BLaER1 treated with 17β-estradiol and CSF1 and Interleukin-3, amounts not matched to agents 10 nM and 100 nM (cell line): ENCODE results near the gene PVALB.

Source experiments
- H3K27ac ChIP-seq, 11 experiments: shearing (Covaris generic); formaldehyde crosslinking; 2 replicates each; pipeline ENCODE4 v1.8.1; 2022
- H3K27me3 ChIP-seq, 11 experiments: shearing (Covaris generic); formaldehyde crosslinking; 2 replicates each; pipeline ENCODE4 v1.8.1; 2022
- H3K36me3 ChIP-seq, 11 experiments: shearing (Covaris generic); formaldehyde crosslinking; 2 replicates each; pipeline ENCODE4 v1.8.1; 2022
- H3K4me1 ChIP-seq, 10 experiments: shearing (Covaris generic); formaldehyde crosslinking; 2 replicates each; pipeline ENCODE4 v1.8.1; 2022
- H3K4me2 ChIP-seq, 11 experiments: shearing (Covaris generic); formaldehyde crosslinking; 2 replicates each; pipeline ENCODE4 v1.8.1; 2022
- H3K4me3 ChIP-seq, 10 experiments: shearing (Covaris generic); formaldehyde crosslinking; 2 replicates each; pipeline ENCODE4 v1.8.1; 2022
- H3K9ac ChIP-seq, 11 experiments: shearing (Covaris generic); formaldehyde crosslinking; 2 replicates each; pipeline ENCODE4 v1.8.1; 2022
- H3K9me3 ChIP-seq, 11 experiments: shearing (Covaris generic); formaldehyde crosslinking; replicated peaks in 1 of 11; 2 replicates each; pipeline ENCODE4 v1.8.1; 2022
- H4K20me1 ChIP-seq, 11 experiments: shearing (Covaris generic); formaldehyde crosslinking; 2 replicates each; pipeline ENCODE4 v1.8.1; 2022
- Cebpa-rat ChIP-seq, 11 experiments: shearing (Covaris generic); IDR thresholded peaks; 2 replicates each; pipeline ENCODE4 v1.8.1; 2022

PVALB gene

GRCh38 chr22:36860821-36861659 lies 44.2 kb upstream of the PVALB start, which contains the start of gene NCF4:
NCF4 (plus strand) TSS chr22:36861006; CDS start chr22:36861172, 166 bp downstream.
- H3K4me2 ChIP-seq, result peak within 1 kb of the TSS; percentile 88 to 99 (median 98)

GRCh38 chr22:36860438-36860820 lies 43.6 kb upstream of the PVALB start:
- H4K20me1 ChIP-seq, result peaks cover 0 to 22% (median 8%) of the 10 kb centered on the region in 11 experiments; a peak in 11 of 22 replicates
- peak overlapping the region; percentile 56 to 99 (median 96) for H3K4me2 ChIP-seq
- TF ChIP-seq Cebpa-rat (IDR thresholded peaks at IDR 0.05), result no peak
- no peaks in the 10 kb centered on the region for H3K27me3 ChIP-seq
- peaks cover 80 to 98% (median 96%) of the 10 kb centered on the region in 10 experiments for H3K4me1 ChIP-seq
- H3K27ac ChIP-seq, result peak overlapping the region; percentile 93 to 99 (median 95); a peak in 21 of 22 replicates
- H3K9me3 ChIP-seq, result no peaks in the 10 kb centered on the region
- H3K9ac ChIP-seq, result peak overlapping the region in 10 of 11 experiments; percentile 37 to 90 (median 88); a peak in 19 of 22 replicates
- no peak overlapping the region; a peak in 2 of 20 replicates for H3K4me3 ChIP-seq
- H3K36me3 ChIP-seq, result peaks cover 0 to 11% (median 0%) of the 10 kb centered on the region in 11 experiments; a peak in 6 of 22 replicates

More at GRCh38 chr22:36860821-36861659, 44.2 kb upstream of the PVALB start, which contains the start of gene NCF4:
- no peaks in the 10 kb centered on the region for H3K27me3 ChIP-seq
- H3K36me3 ChIP-seq, result peaks cover 3 to 17% (median 4%) of the 10 kb centered on the region in 11 experiments; a peak in 20 of 22 replicates
- peaks cover 82 to 98% (median 96%) of the 10 kb centered on the region in 10 experiments for H3K4me1 ChIP-seq
- peak in 6 of 11 experiments; percentile 37 to 86 (median 68); a peak in 6 of 22 replicates for TF ChIP-seq Cebpa-rat (IDR thresholded peaks at IDR 0.05)
- peak within 1 kb of the TSS; percentile 49 to 74 (median 63) for H3K4me3 ChIP-seq
- peak within 1 kb of the TSS; percentile 86 to 90 (median 88) for H3K9ac ChIP-seq
- H4K20me1 ChIP-seq, result peaks cover 0 to 28% (median 12%) of the 10 kb centered on the region in 11 experiments; a peak in 12 of 22 replicates
- H3K27ac ChIP-seq, result peak within 1 kb of the TSS; percentile 93 to 99 (median 95)
- H3K9me3 ChIP-seq, result no peaks in the 10 kb centered on the region

GRCh38 chr22:36860017-36860416 lies 43.2 kb upstream of the PVALB start:
- H3K4me3 ChIP-seq, result no peak overlapping the region; a peak in 1 of 20 replicates
- H4K20me1 ChIP-seq, result peaks cover 0 to 17% (median 4%) of the 10 kb centered on the region in 11 experiments; a peak in 11 of 22 replicates
- peaks cover 75 to 98% (median 94%) of the 10 kb centered on the region in 10 experiments for H3K4me1 ChIP-seq
- H3K9me3 ChIP-seq, result no peaks in the 10 kb centered on the region
- peak overlapping the region; percentile 56 to 99 (median 96) for H3K4me2 ChIP-seq
- TF ChIP-seq Cebpa-rat (IDR thresholded peaks at IDR 0.05), result no peak
- peaks cover 0 to 8% (median 0%) of the 10 kb centered on the region in 11 experiments; a peak in 3 of 22 replicates for H3K36me3 ChIP-seq
- peak overlapping the region; percentile 93 to 99 (median 95); a peak in 21 of 22 replicates for H3K27ac ChIP-seq
- H3K27me3 ChIP-seq, result no peaks in the 10 kb centered on the region
- peak overlapping the region in 10 of 11 experiments; percentile 37 to 90 (median 88); a peak in 19 of 22 replicates for H3K9ac ChIP-seq

GRCh38 chr22:36858966-36859365 lies 42.1 kb upstream of the PVALB start:
- no peaks in the 10 kb centered on the region for H3K9me3 ChIP-seq
- H3K4me2 ChIP-seq, result peak overlapping the region; percentile 56 to 99 (median 96); a peak in 20 of 22 replicates
- peaks cover 0 to 5% (median 0%) of the 10 kb centered on the region in 11 experiments; a peak in 1 of 22 replicates for H3K36me3 ChIP-seq
- peak overlapping the region in 8 of 11 experiments; percentile 93 to 99 (median 96); a peak in 12 of 22 replicates for H3K27ac ChIP-seq
- H3K4me3 ChIP-seq, result no peak overlapping the region
- no peak for TF ChIP-seq Cebpa-rat (IDR thresholded peaks at IDR 0.05)
- no peaks in the 10 kb centered on the region for H3K27me3 ChIP-seq
- 0 out of 22 replicates have a peak overlapping the region, but pooled peaks of 1 of the 11 experiments have one; percentile 89 for H3K9ac ChIP-seq
- H3K4me1 ChIP-seq, result peaks cover 67 to 98% (median 94%) of the 10 kb centered on the region in 10 experiments
- H4K20me1 ChIP-seq, result peaks cover 0 to 7% (median 0%) of the 10 kb centered on the region in 11 experiments; a peak in 5 of 22 replicates

- Histone ChIP-seq H3K9ac (no peak overlapping the region), H3K4me1 (peaks cover 67 to 97% (median 93%) of the 10 kb centered on the region in 10 experiments), H3K9me3 (no peaks in the 10 kb centered on the region)
These were observed 41.3 kb upstream of the PVALB start for GRCh38 chr22:36858156-36858555.

GRCh38 chr22:36856792-36857135 lies 39.9 kb upstream of the PVALB start:
- Histone ChIP-seq H3K36me3 (no peaks in the 10 kb centered on the region), H3K4me3 (no peak overlapping the region), H3K9me3 (peaks cover 0 to 4% (median 0%) of the 10 kb centered on the region in 11 experiments; a peak in 1 of 22 replicates), H3K27me3 (no peaks in the 10 kb centered on the region), H3K27ac (no peak overlapping the region), H3K9ac (0 out of 22 replicates have a peak overlapping the region, but pooled peaks of 1 of the 11 experiments have one; percentile 12), H4K20me1 (no peaks in the 10 kb centered on the region), H3K4me1 (peaks cover 56 to 97% (median 93%) of the 10 kb centered on the region in 10 experiments), H3K4me2 (peak overlapping the region; percentile 14 to 72 (median 58))
- TF ChIP-seq Cebpa-rat (IDR thresholded peaks at IDR 0.05), result no peak

More at GRCh38 chr22:36858156-36858555, 41.3 kb upstream of the PVALB start:
- TF ChIP-seq Cebpa-rat (IDR thresholded peaks at IDR 0.05), result no peak
- no peaks in the 10 kb centered on the region for H3K36me3 ChIP-seq
- peak overlapping the region in 8 of 11 experiments; percentile 4 to 99 (median 40); a peak in 6 of 22 replicates for H3K4me2 ChIP-seq
- H3K4me3 ChIP-seq, result no peak overlapping the region
- H4K20me1 ChIP-seq, result no peaks in the 10 kb centered on the region
- H3K27ac ChIP-seq, result no peak overlapping the region
- H3K27me3 ChIP-seq, result no peaks in the 10 kb centered on the region

GRCh38 chr22:36856121-36856791 lies 39.4 kb upstream of the PVALB start:
- no peak overlapping the region for H3K4me3 ChIP-seq
- H3K9me3 ChIP-seq, result peaks cover 0 to 4% (median 0%) of the 10 kb centered on the region in 11 experiments; a peak in 1 of 22 replicates
- H4K20me1 ChIP-seq, result no peaks in the 10 kb centered on the region
- H3K27ac ChIP-seq, result peak overlapping the region in 4 of 11 experiments; percentile 27 to 36 (median 33); a peak in 5 of 22 replicates
- TF ChIP-seq Cebpa-rat (IDR thresholded peaks at IDR 0.05), result no peak
- no peaks in the 10 kb centered on the region for H3K36me3 ChIP-seq
- no peaks in the 10 kb centered on the region for H3K27me3 ChIP-seq
- H3K4me1 ChIP-seq, result peaks cover 51 to 97% (median 92%) of the 10 kb centered on the region in 10 experiments
- H3K9ac ChIP-seq, result peak overlapping the region in 7 of 11 experiments; percentile 6 to 40 (median 32); a peak in 6 of 22 replicates
- peak overlapping the region; percentile 35 to 88 (median 61) for H3K4me2 ChIP-seq

- H3K27ac ChIP-seq, result no peak overlapping the region
- no peak for TF ChIP-seq Cebpa-rat (IDR thresholded peaks at IDR 0.05)
- no peak overlapping the region for H3K4me3 ChIP-seq
- H3K9me3 ChIP-seq, result peaks cover 0 to 4% (median 0%) of the 10 kb centered on the region in 11 experiments; a peak in 1 of 22 replicates
- H3K36me3 ChIP-seq, result no peaks in the 10 kb centered on the region
- H3K4me1 ChIP-seq, result peaks cover 46 to 98% (median 92%) of the 10 kb centered on the region in 10 experiments
- H4K20me1 ChIP-seq, result no peaks in the 10 kb centered on the region
- H3K4me2 ChIP-seq, result peak overlapping the region in 8 of 11 experiments; percentile 35 to 91 (median 70); a peak in 15 of 22 replicates
- H3K27me3 ChIP-seq, result no peaks in the 10 kb centered on the region
- peak overlapping the region in 1 of 11 experiments; percentile 6; a peak in 1 of 22 replicates for H3K9ac ChIP-seq
These were observed 38.6 kb upstream of the PVALB start for GRCh38 chr22:36855478-36855877.
